ENCODE results near the gene HERC2. TPM values are rescaled to one million over a fixed set of nuclear protein-coding genes. Genes with fewer than 3 reads are reported as not detected.
"Not testable (repeated sequence)": the region's sequence is repeated elsewhere in the genome, so short reads cannot be mapped to it uniquely, and the experiment has no call there.

The HERC2 gene
- polyA plus RNA-seq, 1 of the 3 experiments (the other 2 are of a cell fraction) = 22.3 TPM

- no peak for TF ChIP-seq IRF3 (IDR thresholded peaks at IDR 0.05; ENCODE audit: low read depth, low read length)
- TF ChIP-seq, protein P1, sequence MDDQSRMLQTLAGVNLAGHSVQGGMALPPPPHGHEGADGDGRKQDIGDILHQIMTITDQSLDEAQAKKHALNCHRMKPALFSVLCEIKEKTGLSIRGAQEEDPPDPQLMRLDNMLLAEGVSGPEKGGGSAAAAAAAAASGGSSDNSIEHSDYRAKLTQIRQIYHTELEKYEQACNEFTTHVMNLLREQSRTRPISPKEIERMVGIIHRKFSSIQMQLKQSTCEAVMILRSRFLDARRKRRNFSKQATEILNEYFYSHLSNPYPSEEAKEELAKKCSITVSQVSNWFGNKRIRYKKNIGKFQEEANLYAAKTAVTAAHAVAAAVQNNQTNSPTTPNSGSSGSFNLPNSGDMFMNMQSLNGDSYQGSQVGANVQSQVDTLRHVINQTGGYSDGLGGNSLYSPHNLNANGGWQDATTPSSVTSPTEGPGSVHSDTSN (IDR thresholded peaks at IDR 0.05) = no peak
- TF ChIP-seq, protein P2, sequence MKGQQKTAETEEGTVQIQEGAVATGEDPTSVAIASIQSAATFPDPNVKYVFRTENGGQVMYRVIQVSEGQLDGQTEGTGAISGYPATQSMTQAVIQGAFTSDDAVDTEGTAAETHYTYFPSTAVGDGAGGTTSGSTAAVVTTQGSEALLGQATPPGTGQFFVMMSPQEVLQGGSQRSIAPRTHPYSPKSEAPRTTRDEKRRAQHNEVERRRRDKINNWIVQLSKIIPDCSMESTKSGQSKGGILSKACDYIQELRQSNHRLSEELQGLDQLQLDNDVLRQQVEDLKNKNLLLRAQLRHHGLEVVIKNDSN (IDR thresholded peaks at IDR 0.05; ENCODE audit: borderline replicate concordance, low read depth) = no peak
- TF ChIP-seq MXI1 (IDR thresholded peaks at IDR 0.05; ENCODE audit: low read depth, low read length) = no peak
- TF ChIP-seq, protein P3, sequence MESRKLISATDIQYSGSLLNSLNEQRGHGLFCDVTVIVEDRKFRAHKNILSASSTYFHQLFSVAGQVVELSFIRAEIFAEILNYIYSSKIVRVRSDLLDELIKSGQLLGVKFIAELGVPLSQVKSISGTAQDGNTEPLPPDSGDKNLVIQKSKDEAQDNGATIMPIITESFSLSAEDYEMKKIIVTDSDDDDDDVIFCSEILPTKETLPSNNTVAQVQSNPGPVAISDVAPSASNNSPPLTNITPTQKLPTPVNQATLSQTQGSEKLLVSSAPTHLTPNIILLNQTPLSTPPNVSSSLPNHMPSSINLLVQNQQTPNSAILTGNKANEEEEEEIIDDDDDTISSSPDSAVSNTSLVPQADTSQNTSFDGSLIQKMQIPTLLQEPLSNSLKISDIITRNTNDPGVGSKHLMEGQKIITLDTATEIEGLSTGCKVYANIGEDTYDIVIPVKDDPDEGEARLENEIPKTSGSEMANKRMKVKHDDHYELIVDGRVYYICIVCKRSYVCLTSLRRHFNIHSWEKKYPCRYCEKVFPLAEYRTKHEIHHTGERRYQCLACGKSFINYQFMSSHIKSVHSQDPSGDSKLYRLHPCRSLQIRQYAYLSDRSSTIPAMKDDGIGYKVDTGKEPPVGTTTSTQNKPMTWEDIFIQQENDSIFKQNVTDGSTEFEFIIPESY (IDR thresholded peaks at IDR 0.05; ENCODE audit: borderline replicate concordance, low read depth) = no peak
- TF ChIP-seq FOSL2 (IDR thresholded peaks at IDR 0.05; ENCODE audit: borderline replicate concordance, low read depth) = no peak
- no peak for TF ChIP-seq POLR2AphosphoS5 (IDR thresholded peaks at IDR 0.05; ENCODE audit: low read depth, low read length)
- no peak for TF ChIP-seq CHD2 (IDR thresholded peaks at IDR 0.05; ENCODE audit: low read length, partially characterized antibody)
- no peak for TF ChIP-seq SMC3 (IDR thresholded peaks at IDR 0.05; ENCODE audit: low read depth, low read length)
- no peak for TF ChIP-seq NFIC (IDR thresholded peaks at IDR 0.05; ENCODE audit: borderline replicate concordance)
Measured at GRCh38 chr15:28219116-28219515, 102.9 kb downstream of the HERC2 start (continued).

- H4K20me1 ChIP-seq (ENCODE audit: insufficient read depth); POLR2A ChIA-PET; H3K27ac ChIP-seq (ENCODE audit: low read depth in 2 of 2, low read length in 1 of 2); DNase-seq; H3K9ac ChIP-seq; H3K9me3 ChIP-seq; H3K9me2 ChIP-seq; H3K4me2 ChIP-seq; CTCF ChIA-PET; H3F3A ChIP-seq (replicated peaks; ENCODE audit: insufficient read depth); H3K4me1 ChIP-seq (ENCODE audit: control insufficient read depth in 1 of 2, insufficient read depth in 2 of 2, low read depth in 1 of 2, low read length in 1 of 2); H3K27me3 ChIP-seq (ENCODE audit: insufficient read depth); H3K4me3 ChIP-seq (ENCODE audit: low read depth in 2 of 2, low read length in 1 of 2); H3K79me2 ChIP-seq (ENCODE audit: insufficient read depth); H2AFZ ChIP-seq (ENCODE audit: low read depth): not testable (repeated sequence)
- peaks cover 4 to 27% of the 10 kb centered on the region in 2 experiments for H3K36me3 ChIP-seq (replicated peaks in 1 of 2; ENCODE audit: control insufficient read depth in 1 of 2, insufficient read depth in 2 of 2, low read length in 1 of 2)
- WGBS (ENCODE audit: low lambda C conversion rate) = 96% methylated on average over 14 of the region's 14 CpGs
Measured at GRCh38 chr15:28216946-28217546, 104.9 kb downstream of the HERC2 start.

DNA sequence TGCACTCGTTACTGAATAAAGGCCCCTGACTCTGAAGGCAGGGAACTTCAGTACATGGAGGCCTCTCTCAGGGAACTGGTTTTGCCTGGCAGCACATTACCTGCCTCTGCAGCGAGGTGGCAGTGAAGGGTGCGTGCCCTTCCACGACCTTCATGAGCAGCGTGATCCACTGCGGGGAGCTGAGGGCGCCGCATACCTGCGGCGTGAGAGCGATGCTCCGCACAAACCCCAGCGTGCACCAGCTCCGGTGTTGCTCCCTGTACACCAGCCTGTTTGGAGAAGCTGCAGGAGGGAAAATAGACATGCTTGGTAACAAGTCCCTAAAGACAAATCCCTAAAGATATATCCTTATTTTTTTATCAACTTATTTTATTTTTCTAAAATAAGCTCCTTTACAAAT, 106.5 kb downstream of the HERC2 start:
- H2AFZ ChIP-seq (ENCODE audit: low read depth); H3K9me2 ChIP-seq; H3K27me3 ChIP-seq (ENCODE audit: insufficient read depth); H4K20me1 ChIP-seq (ENCODE audit: insufficient read depth); POLR2A ChIA-PET; H3K4me2 ChIP-seq; DNase-seq; H3K79me2 ChIP-seq (ENCODE audit: insufficient read depth); H3K4me1 ChIP-seq (ENCODE audit: control insufficient read depth in 1 of 2, insufficient read depth in 2 of 2, low read depth in 1 of 2, low read length in 1 of 2); H3K9ac ChIP-seq; H3K4me3 ChIP-seq (ENCODE audit: low read depth in 2 of 2, low read length in 1 of 2); H3K27ac ChIP-seq (ENCODE audit: low read depth in 2 of 2, low read length in 1 of 2); H3F3A ChIP-seq (replicated peaks; ENCODE audit: insufficient read depth); H3K9me3 ChIP-seq: not testable (repeated sequence)
- 98% methylated on average over 12 of the region's 14 CpGs for whole genome bisulfite sequencing (ENCODE audit: low lambda C conversion rate)
- H3K36me3 ChIP-seq (replicated peaks in 1 of 2; ENCODE audit: control insufficient read depth in 1 of 2, insufficient read depth in 2 of 2, low read length in 1 of 2) = peaks cover 4 to 27% of the 10 kb centered on the region in 2 experiments
- CTCF ChIA-PET = interaction anchor here (0.6 to 0.8 kb wide), 2 partner anchors 12 to 24 kb away, joined by 3 read pairs; no protein-coding TSS in a partner anchor

DNA sequence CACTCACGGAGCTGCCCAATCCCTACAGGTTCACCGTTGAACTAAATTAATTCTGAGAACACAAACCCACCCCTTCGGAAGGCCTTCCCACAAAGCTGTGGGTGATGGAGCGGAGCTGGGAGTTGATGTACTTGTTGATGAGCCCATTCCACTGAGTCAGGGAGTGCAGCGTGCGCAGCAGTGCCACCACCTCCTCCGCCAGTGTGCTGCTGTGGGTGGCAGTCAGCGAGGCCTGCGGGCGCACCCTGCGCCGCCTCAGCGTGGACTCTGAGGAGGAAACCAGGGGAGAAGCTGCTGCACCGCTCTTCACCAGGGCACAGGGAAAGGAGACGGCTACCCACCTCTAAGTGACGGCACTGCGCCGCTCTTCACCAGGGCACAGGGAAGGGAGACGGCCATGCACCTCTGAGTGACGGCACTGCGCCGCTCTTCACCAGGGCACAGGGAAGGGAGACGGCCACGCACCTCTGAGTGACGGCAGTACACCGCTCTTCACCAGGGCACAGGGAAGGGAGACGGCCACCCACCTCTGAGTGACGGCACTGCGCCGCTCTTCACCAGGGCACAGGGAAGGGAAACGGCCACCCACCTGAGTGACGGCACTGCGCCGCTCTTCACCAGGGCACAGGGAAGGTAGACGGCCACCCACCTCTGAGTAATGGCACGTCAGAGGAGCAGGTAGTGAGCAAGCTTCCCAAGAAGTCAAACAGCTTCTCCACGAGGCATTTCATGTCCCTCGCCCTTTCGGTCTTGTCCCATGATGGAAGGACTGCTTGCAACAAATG, 107.8 kb downstream of the HERC2 start:
- POLR2A ChIA-PET; H3K4me1 ChIP-seq (ENCODE audit: control insufficient read depth in 1 of 2, insufficient read depth in 2 of 2, low read depth in 1 of 2, low read length in 1 of 2); H4K20me1 ChIP-seq (ENCODE audit: insufficient read depth); CTCF ChIA-PET; H3K9me3 ChIP-seq; H3K79me2 ChIP-seq (ENCODE audit: insufficient read depth); H3K27ac ChIP-seq (ENCODE audit: low read depth in 2 of 2, low read length in 1 of 2); H3K9me2 ChIP-seq; H3K4me2 ChIP-seq; H3K4me3 ChIP-seq (ENCODE audit: low read depth in 2 of 2, low read length in 1 of 2); DNase-seq; H3F3A ChIP-seq (replicated peaks; ENCODE audit: insufficient read depth); H3K9ac ChIP-seq; H2AFZ ChIP-seq (ENCODE audit: low read depth); H3K27me3 ChIP-seq (ENCODE audit: insufficient read depth): not testable (repeated sequence)
- WGBS (ENCODE audit: low lambda C conversion rate) = 98% methylated on average over 28 of the region's 39 CpGs
- peaks cover 4 to 16% of the 10 kb centered on the region in 2 experiments for H3K36me3 ChIP-seq (replicated peaks in 1 of 2; ENCODE audit: control insufficient read depth in 1 of 2, insufficient read depth in 2 of 2, low read length in 1 of 2)

All from SK-N-SH (cell line).